Activated B cell treated with CpG ODN at 0.5 μM for 24 hours (primary cell): ENCODE results near the gene TRPC3. TPM values are rescaled to one million over a fixed set of nuclear protein-coding genes. Genes with fewer than 3 reads are reported as not detected.

Experiments used
- ATAC-seq: fragments of 200-7000 bp; cut with Tn5 transposase; one replicate; pipeline ENCODE4 v1.10.0; 2021; ENCODE audit warnings: low read depth, mild to moderate bottlenecking, moderate library complexity
- CTCF ChIA-PET: fragments of 350-600 bp; sonication (Branson Sonifier 250); formaldehyde crosslinking; loops from one replicate; lab custom pipeline; 2021; ENCODE audit warnings: antibody characterized with exemption; lab: Charles Lee
- POLR2A ChIA-PET: fragments of 350-600 bp; sonication (Branson Sonifier 250); formaldehyde crosslinking; loops from one replicate; lab custom pipeline; 2021; ENCODE audit warnings: antibody characterized with exemption; lab: Charles Lee
- DNase-seq: peaks from one replicate; pipeline ENCODE4 v3.0.0; 2022
- H3K27ac Mint-ChIP-seq: one replicate; pipeline ENCODE4 v1.8.0; 2020; ENCODE audit warnings: mixed read lengths
- H3K27me3 Mint-ChIP-seq: one replicate; pipeline ENCODE4 v1.8.0; 2021; ENCODE audit warnings: mixed read lengths
- H3K36me3 Mint-ChIP-seq: one replicate; pipeline ENCODE4 v1.8.0; 2021; ENCODE audit warnings: low read depth, mixed read lengths
- H3K4me1 Mint-ChIP-seq: one replicate; pipeline ENCODE4 v1.8.0; 2021; ENCODE audit warnings: mixed read lengths
- H3K4me3 Mint-ChIP-seq: one replicate; pipeline ENCODE4 v1.8.0; 2020; ENCODE audit warnings: mild to moderate bottlenecking, mixed read lengths
- H3K9me3 Mint-ChIP-seq: one replicate; pipeline ENCODE4 v1.8.0; 2020; ENCODE audit warnings: mixed read lengths
- CTCF ChIP-seq: fragments of 200-600 bp; IDR thresholded peaks from one replicate; pipeline ENCODE4 v1.8.0; 2022; ENCODE audit warnings: antibody characterized with exemption, mild to moderate bottlenecking
- intact Hi-C: fragments of 100-400 bp; cut with micrococcal nuclease; formaldehyde crosslinking; loops from one replicate; pipeline ENCODE4 v1.15.1; 2024
- total RNA-seq: library from RNA; stranded (reverse); gene quantifications from 2 replicates; pipeline ENCODE4 v1.2.3, GENCODE V29; 2022

The TRPC3 gene
- total RNA-seq, 1 donor from 2014 or later = not detected

- Mint-ChIP-seq H3K27me3 (peaks cover 11% of the 10 kb centered on the region), H3K4me3 (no peak overlapping the region), H3K36me3 (no peaks in the 10 kb centered on the region), H3K9me3 (no peaks in the 10 kb centered on the region), H3K27ac (no peak overlapping the region), H3K4me1 (peaks cover 4% of the 10 kb centered on the region)
- intact Hi-C loops = loop anchor here (1.0 to 5.0 kb wide), 5 partner anchors 103 to 1031 kb away; no protein-coding TSS in a partner anchor
- ATAC-seq (peak; percentile 56), DNase-seq (no peak)
- POLR2A ChIA-PET = no interaction called here
- CTCF ChIA-PET = interaction anchor here (0.7 to 3.3 kb wide), 17 partner anchors 8 to 1030 kb away, joined by 3 to 40 read pairs (median 4); no protein-coding TSS in a partner anchor
- no peak for TF ChIP-seq CTCF
Observed at GRCh38 chr4:121900132-121900983, 51.5 kb downstream of the TRPC3 start.

GRCh38 chr4:121898150-121898549, 53.7 kb downstream of the TRPC3 start:
- H3K4me1 Mint-ChIP-seq = peaks cover 4% of the 10 kb centered on the region
- H3K36me3 Mint-ChIP-seq = no peaks in the 10 kb centered on the region
- no peak for TF ChIP-seq CTCF
- intact Hi-C loops = no loop called here
- no peak overlapping the region for H3K27ac Mint-ChIP-seq
- ATAC-seq = no peak
- H3K4me3 Mint-ChIP-seq = no peak overlapping the region
- no peaks in the 10 kb centered on the region for H3K9me3 Mint-ChIP-seq
- no peak for DNase-seq
- peaks cover 10% of the 10 kb centered on the region for H3K27me3 Mint-ChIP-seq
- ChIA-PET POLR2A (no interaction called here), CTCF (interaction anchor here (1.3 kb wide), 1 partner anchor 105 kb away, joined by 4 read pairs; no protein-coding TSS in a partner anchor)

- Mint-ChIP-seq H3K27me3 (peaks cover 39% of the 10 kb centered on the region), H3K27ac (no peak overlapping the region), H3K4me3 (no peak overlapping the region), H3K4me1 (peaks cover 3% of the 10 kb centered on the region), H3K36me3 (no peaks in the 10 kb centered on the region), H3K9me3 (no peaks in the 10 kb centered on the region)
- no peak for DNase-seq
- intact Hi-C loops = no loop called here
- ATAC-seq = no peak
- ChIA-PET CTCF (no interaction called here), POLR2A (no interaction called here)
- TF ChIP-seq CTCF = no peak
Observed at GRCh38 chr4:121888134-121888533, 63.7 kb downstream of the TRPC3 start.

- ATAC-seq (no peak), DNase-seq (no peak)
- Mint-ChIP-seq H3K36me3 (no peaks in the 10 kb centered on the region), H3K27ac (no peak overlapping the region), H3K4me3 (no peak overlapping the region), H3K27me3 (peaks cover 38% of the 10 kb centered on the region), H3K9me3 (no peaks in the 10 kb centered on the region), H3K4me1 (peaks cover 3% of the 10 kb centered on the region)
- TF ChIP-seq CTCF = no peak
- POLR2A ChIA-PET = no interaction called here
- intact Hi-C loops = no loop called here
- CTCF ChIA-PET = no interaction called here
Observed at GRCh38 chr4:121885115-121885514, 66.7 kb downstream of the TRPC3 start.

- Mint-ChIP-seq H3K27ac (no peak overlapping the region), H3K9me3 (no peaks in the 10 kb centered on the region), H3K36me3 (no peaks in the 10 kb centered on the region), H3K4me1 (no peaks in the 10 kb centered on the region), H3K27me3 (peaks cover 30% of the 10 kb centered on the region), H3K4me3 (no peak overlapping the region)
- TF ChIP-seq CTCF = no peak
- CTCF ChIA-PET = no interaction called here
- DNase-seq = no peak
- POLR2A ChIA-PET = no interaction called here
- intact Hi-C loops = no loop called here
- ATAC-seq = no peak
Observed at GRCh38 chr4:121881158-121881557, 70.7 kb downstream of the TRPC3 start.
